Stimulated activated naive CD8-positive, alpha-beta T cell treated with anti-CD3 and anti-CD28 coated beads, Interleukin-15, amount 100 ng/mL, for 72 hours (primary cell): Measurements from ENCODE around the gene KMT2B.
A peak's percentile ranks its signal among the peaks of the same experiment; 100 is the strongest.
"Not testable (repeated sequence)": the region's sequence is repeated elsewhere in the genome, so short reads cannot be mapped to it uniquely, and the experiment has no call there.

Experiments used
- ATAC-seq: fragments of 150-1000 bp; cut with Tn5 transposase; 2 replicates; pipeline ENCODE4 v1.10.0; 2021; ENCODE audit warnings: mild to moderate bottlenecking, moderate library complexity
- DNase-seq, 2 donors: peaks; one replicate each; pipeline ENCODE4 v3.0.0; 2021 to 2022
- H3K27ac Mint-ChIP-seq, 2 donors: one replicate each; pipeline ENCODE4 v1.8.0; 2022; ENCODE audit warnings: mild to moderate bottlenecking in 2 of 2, mixed read lengths in 2 of 2, moderate library complexity in 2 of 2
- H3K27me3 Mint-ChIP-seq: one replicate; pipeline ENCODE4 v1.8.0; 2022; ENCODE audit warnings: mixed read lengths
- H3K4me1 Mint-ChIP-seq: one replicate; pipeline ENCODE4 v1.8.0; 2022; ENCODE audit warnings: mild to moderate bottlenecking, mixed read lengths
- H3K4me3 Mint-ChIP-seq, 2 donors: one replicate each; pipeline ENCODE4 v1.8.0; 2022; ENCODE audit warnings: mild to moderate bottlenecking in 2 of 2, mixed read lengths in 2 of 2, moderate library complexity in 1 of 2
- H3K9me3 Mint-ChIP-seq, 2 donors: one replicate each; pipeline ENCODE4 v1.8.0; 2022; ENCODE audit warnings: mixed read lengths in 2 of 2

The KMT2B gene

DNA sequence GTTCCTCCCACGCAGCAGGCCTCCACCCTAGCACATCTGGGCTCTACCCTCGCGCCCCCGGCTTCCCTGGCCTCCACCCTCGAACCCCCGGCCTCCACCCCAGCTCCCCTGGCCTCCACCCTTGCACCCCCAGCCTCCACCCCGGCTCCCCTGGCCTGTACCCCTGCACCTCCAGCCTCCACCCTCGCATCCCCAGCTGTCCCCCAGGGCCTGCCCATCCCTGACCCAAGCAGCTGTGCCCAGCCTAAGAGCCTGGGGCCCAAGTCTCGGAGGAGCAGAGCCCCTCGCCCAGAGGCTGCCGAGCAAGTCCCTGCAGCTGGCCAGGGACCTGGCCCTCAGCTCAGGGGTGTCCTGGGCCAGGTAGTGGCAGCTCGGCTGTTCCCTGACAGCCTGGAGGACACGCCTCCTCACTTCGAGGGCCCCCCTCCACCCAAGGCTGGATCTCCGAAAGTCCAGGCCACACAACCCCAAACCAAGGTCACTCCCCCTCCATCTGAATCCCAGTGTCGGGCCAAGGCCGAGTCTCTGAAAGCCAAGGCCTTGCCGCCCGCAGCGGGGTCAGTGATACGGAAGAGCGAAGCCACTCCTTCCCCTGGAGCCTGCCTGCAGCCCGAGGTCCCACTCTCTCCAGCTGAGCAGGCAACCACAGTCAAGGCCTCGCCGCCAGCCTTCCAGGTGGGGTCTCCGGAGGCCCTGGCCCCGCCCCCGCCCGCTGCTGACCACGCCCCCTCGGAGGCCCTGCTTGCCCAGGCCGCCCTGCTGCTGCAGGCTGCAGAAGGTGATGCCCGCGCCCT is 49.7 kb downstream of the KMT2B start:
- H3K4me3 Mint-ChIP-seq: no peak overlapping the region
- H3K27ac Mint-ChIP-seq: no peak overlapping the region
- no peaks in the 10 kb centered on the region for H3K27me3 Mint-ChIP-seq

DNA sequence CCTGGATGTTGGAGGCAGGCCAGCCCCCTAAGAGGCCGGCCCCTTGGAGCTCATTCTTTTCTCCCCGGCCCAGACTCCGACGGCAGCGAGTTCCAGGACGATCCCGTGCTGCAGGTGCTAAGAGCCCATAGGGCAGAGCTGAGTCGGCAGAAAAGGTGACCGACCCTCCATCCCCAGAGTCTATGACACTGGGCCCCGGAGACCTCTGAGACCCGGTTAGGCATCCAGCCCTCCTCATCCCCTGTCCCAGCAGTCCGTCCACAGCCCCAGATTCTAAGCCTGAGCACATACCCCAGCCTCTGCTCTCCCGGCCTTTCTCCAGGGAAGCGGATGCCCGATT is 50.2 kb downstream of the KMT2B start:
- H3K4me1 Mint-ChIP-seq: peaks cover 7% of the 10 kb centered on the region
- ATAC-seq: no peak
- H3K27me3 Mint-ChIP-seq: no peaks in the 10 kb centered on the region
- H3K9me3 Mint-ChIP-seq: no peaks in the 10 kb centered on the region
- no peak for DNase-seq
- H3K27ac Mint-ChIP-seq: no peak overlapping the region
- no peak overlapping the region for H3K4me3 Mint-ChIP-seq

More for the DNA sequence above, 49.7 kb downstream of the KMT2B start:
- Mint-ChIP-seq H3K4me1 (peaks cover 7% of the 10 kb centered on the region), H3K9me3 (no peaks in the 10 kb centered on the region)
- DNase-seq (no peak), ATAC-seq (peak; percentile 71)

DNA sequence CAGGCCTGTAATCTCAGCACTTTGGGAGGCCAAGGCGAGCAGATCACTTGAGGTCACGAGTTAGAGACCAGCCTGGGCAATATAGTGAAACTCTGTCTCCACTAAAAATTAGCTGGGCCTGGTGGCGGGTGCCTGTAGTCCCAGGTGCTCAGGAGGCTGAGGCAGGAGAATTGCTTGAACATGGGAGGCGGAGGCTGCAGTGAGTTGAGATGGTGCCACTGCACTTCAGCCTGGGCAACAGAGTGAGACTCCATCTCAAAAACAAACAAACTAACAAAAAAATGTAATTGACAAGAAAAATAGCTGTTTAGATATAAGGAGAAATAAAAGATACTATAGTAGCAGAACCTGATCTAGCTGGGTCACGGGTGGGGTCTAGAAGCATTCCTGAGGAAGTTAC is 54.6 kb downstream of the KMT2B start:
- not testable (repeated sequence) for H3K9me3 Mint-ChIP-seq, H3K27ac Mint-ChIP-seq, DNase-seq, ATAC-seq, H3K27me3 Mint-ChIP-seq, H3K4me3 Mint-ChIP-seq
- H3K4me1 Mint-ChIP-seq: peaks cover 30% of the 10 kb centered on the region

DNA sequence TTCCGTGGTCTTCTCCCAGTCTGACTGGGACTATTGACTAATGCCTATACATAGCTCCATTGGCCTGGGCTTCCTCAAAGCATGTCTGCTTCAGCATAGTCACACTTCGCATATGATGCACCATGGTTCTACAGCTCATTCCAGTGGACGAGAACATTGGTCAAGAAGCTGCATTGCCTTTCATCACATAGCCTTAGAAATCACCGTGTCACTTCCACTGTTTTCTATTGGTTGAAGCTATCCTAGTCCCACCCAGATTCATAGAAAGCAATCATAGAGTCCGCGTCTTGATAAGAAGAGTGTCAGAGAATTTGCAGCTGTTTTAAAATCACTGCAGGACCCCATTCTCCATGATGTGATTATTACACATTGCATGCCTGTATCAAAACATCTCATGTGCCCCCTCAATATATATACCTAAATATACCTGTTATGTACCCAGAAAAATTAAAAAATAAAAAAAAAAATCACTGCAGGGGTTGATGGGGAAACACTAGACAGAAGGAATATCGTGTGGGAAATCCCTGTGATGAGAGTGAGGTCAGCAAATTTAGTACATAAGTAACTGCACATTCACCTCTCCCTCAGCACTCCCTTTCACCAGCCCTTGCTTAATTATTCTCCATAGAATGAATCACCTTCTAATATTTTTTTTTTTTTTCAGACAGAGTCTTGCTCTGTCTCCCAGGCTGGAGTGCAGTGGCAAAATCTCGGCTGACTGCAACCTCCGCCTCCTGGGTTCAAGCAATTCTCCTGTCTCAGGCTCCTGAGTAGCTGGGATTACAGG is 55.4 kb downstream of the KMT2B start:
- H3K4me3 Mint-ChIP-seq: no peak overlapping the region
- no peaks in the 10 kb centered on the region for H3K27me3 Mint-ChIP-seq
- DNase-seq: no peak
- no peak overlapping the region for H3K27ac Mint-ChIP-seq
- H3K9me3 Mint-ChIP-seq: no peaks in the 10 kb centered on the region
- no peak for ATAC-seq
- peaks cover 26% of the 10 kb centered on the region for H3K4me1 Mint-ChIP-seq

DNA sequence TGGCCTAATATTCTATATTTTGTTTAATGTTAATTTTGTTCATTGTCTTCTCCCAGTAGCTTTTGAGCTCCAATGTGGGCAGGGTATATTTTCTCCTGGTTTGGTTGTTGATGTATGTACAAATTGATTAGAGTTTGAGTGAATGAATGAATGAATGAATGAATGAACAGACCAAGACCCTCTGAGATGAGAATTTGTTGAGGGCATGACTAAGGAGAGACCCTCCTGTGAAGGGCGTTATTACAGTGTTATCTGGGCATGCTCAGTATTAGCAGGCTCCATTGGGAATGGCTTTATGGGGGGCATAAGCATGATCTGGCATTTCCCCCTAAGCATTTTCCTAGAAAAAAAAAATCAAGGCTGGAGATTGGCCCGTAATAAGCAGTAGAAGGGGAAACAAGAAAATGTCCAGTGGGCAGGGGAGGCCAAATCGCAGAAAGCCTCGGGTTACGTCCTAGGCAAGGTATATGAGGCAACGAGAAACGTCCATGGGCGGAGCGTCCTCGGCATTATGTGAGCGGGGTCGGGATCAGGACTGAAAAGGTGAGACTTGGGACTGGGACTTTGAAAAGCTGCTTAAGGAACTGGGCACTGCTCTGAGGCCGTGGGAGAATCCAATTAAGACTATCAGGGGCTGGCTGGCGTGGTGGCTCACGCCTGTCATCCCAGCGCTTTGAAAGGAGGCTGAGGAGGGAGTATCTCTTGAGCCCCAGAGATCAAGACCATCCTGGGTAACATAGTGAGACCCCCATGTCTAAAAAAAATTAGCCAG is 56.7 kb downstream of the KMT2B start:
- H3K27me3 Mint-ChIP-seq: no peaks in the 10 kb centered on the region
- H3K4me1 Mint-ChIP-seq: peaks cover 23% of the 10 kb centered on the region
- no peak for ATAC-seq
- peak overlapping the region; percentile 85 for H3K4me3 Mint-ChIP-seq
- H3K9me3 Mint-ChIP-seq: no peaks in the 10 kb centered on the region
- H3K27ac Mint-ChIP-seq: no peak overlapping the region
- no peak for DNase-seq

DNA sequence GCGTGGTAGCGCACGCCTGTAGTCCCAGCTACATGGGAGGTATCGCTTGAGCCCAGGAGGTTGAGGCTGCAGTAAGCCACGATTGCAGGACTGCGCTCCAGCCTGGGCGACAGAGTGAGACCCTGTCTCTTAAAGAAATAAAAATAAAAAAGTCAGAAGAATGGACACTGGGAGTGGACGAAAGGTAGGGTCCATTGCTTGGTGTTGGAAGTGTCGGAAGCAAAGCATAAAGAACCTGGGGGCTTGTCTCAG is 57.2 kb downstream of the KMT2B start:
- Mint-ChIP-seq H3K4me3 (peak overlapping the region; percentile 85), H3K4me1 (peaks cover 23% of the 10 kb centered on the region), H3K27ac (no peak overlapping the region), H3K27me3 (no peaks in the 10 kb centered on the region), H3K9me3 (no peaks in the 10 kb centered on the region)
- DNase-seq (no peak), ATAC-seq (peak; percentile 7)

DNA sequence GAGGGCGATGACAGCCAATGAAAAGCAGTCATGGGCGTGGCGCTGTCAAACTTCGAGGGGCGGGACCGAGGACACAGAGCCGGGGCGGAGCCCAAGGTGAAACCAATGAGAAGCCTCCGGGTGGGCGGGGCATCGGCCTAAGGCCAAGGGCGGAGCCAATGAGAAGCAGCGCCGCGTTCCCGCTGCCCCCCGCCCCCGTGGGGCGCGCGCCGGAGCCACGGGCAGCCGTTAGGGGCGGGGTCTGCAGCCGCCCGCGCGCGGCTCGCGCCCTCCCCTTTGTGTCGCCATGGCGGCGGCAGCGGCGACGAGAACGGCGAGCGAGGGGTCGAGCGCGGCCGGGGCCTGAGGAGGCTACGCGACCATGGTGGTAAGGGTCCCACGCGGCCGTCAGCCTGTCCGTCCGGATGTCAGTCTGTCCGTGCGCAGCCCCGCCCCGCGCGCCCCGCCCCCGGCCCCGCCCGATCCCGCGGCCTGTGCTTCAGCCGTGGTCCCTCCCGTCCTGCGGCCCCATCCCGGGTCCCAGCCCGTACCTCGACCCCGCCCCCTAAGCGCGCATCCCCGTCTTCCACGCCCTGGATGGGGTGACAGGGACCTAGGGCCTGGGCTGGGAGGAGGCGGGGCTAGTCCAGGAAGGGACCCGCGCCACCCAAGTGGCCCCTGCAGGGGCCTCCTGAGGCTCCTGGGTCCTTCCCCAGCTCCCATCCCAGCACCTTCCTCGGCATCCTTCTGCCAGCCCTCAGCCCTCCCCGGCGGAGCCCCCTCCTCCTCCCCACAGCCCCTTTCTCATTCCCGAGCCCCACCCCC is 57.7 kb downstream of the KMT2B start, which contains the start of gene ARHGAP33:
TSS of gene ARHGAP33 (plus strand) at position 267 of the 804 bp plus-strand sequence. CDS start at position 362, 95 bp downstream.
- peak within 1 kb of the TSS; percentile 85 for H3K4me3 Mint-ChIP-seq
- H3K4me1 Mint-ChIP-seq: peaks cover 23% of the 10 kb centered on the region
- H3K9me3 Mint-ChIP-seq: no peaks in the 10 kb centered on the region
- ATAC-seq (peak; percentile 96), DNase-seq (peak; percentile 98 to 99)
- peak within 1 kb of the TSS; percentile 19 to 78 for H3K27ac Mint-ChIP-seq
- H3K27me3 Mint-ChIP-seq: no peaks in the 10 kb centered on the region

DNA sequence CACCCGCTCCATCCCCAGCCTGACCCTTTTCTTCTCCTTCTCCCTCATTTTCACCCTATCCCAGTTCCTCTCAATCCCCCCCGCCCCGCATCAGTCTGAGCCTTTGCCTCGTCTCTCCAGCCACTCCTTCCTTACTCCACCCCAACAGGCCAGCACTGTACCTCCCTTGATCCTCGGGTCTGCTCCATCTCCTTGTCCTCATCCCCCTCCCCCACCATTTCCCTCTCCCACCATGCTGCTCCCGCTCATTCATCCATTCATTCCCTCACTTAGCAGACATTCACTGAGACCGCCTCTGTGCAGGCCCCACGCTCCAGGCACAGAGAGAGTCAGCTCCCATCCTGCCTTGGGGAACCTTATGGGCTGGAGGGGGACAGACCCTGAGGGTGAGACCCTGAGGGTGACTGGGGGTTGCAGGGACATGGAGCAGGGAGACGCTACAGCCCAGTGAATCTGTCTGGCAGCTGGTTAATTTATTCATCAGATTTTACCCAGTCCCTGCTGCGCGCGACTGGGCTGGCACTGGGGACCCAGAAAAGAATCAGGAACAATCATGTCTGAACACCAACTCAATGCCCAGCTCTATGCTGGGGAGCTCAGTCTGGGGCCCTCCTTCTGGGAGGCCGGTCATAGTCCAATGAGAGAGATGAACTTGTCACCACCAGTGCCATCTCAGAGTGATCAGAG is 58.4 kb downstream of the KMT2B start:
- ATAC-seq (no peak), DNase-seq (no peak)
- Mint-ChIP-seq H3K9me3 (no peaks in the 10 kb centered on the region), H3K27ac (peak overlapping the region; percentile 19 to 78), H3K4me3 (peak overlapping the region; percentile 85), H3K27me3 (no peaks in the 10 kb centered on the region), H3K4me1 (peaks cover 23% of the 10 kb centered on the region)

DNA sequence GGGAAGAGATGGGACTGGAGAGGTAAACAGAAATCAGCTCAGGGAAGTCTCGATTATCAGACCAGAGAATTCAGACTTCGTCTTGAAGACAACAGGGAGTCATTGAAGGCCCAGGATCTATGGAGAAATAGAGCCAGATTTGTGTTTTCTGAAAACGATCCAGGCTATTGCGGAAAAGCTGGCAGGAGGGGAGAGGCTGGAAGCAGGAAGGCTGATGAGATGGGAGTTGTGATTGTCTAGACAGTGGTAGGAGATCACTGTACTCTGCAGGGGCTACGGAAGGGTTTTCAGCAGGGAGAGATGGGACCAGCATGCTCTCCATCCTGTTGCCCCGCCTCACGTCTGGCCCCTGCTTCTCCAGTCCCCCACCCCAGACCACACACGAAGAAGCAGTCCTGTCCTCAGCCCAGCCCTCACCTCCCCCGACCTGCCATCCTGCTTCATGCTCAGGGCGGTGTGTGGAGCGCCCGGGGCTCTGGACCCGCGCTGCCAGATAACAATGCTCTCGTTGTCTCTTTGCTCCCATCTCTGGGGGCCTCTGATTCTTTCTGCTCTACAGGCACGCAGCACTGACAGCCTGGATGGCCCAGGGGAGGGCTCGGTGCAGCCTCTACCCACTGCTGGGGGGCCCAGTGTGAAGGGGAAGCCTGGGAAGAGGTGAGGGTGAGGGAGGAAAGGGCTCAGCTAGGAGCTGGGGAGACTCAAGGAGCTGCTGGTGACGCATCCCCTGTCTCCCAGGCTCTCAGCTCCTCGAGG is 59.5 kb downstream of the KMT2B start:
- peak overlapping the region in 1 of 2 donors; percentile 36 for H3K27ac Mint-ChIP-seq
- H3K4me3 Mint-ChIP-seq: peak overlapping the region in 1 of 2 donors; percentile 18
- ATAC-seq (no peak), DNase-seq (no peak)
- no peaks in the 10 kb centered on the region for H3K27me3 Mint-ChIP-seq
- no peaks in the 10 kb centered on the region for H3K9me3 Mint-ChIP-seq
- H3K4me1 Mint-ChIP-seq: peaks cover 23% of the 10 kb centered on the region

DNA sequence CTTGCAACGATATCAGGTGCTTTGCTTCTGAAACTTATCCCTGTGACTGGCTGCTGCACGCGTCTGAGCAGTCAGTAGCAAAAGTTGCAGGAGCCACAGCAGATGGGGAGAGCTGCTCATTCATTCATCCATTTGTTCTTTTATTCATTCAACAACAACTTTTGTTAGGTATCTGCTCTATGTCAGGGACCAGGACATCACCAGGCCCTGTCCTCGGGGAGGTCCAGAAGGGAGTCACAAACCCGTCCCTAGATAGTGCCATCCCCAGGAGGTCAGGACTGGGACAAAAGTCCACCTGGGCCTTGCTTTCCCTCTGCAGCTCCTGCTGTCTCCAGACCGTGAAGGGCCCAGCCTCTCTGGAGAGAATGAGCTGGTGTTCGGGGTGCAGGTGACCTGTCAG is 60.2 kb downstream of the KMT2B start:
- Mint-ChIP-seq H3K4me3 (no peak overlapping the region), H3K9me3 (no peaks in the 10 kb centered on the region), H3K27me3 (no peaks in the 10 kb centered on the region), H3K4me1 (peaks cover 23% of the 10 kb centered on the region), H3K27ac (no peak overlapping the region)
- ATAC-seq (no peak), DNase-seq (no peak)

DNA sequence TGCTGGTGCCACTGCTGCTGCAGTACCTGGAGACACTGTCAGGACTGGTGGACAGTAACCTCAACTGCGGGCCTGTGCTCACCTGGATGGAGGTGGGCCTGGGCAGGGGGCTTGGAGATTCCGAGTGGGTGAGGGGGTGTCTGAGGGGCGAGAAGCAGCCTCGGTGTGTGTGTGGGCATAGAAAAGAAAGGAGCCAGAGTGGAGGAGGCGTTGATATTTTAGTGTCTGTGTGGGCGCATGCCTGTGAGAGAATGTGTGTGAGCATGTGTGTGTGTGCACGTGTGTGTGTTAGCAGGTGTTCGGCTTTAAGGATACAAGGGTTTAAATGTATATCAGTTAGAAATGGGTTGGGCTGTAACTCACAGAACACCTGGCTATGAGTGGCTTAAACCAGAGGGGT is 61.2 kb downstream of the KMT2B start:
- no peak overlapping the region for H3K27ac Mint-ChIP-seq
- no peaks in the 10 kb centered on the region for H3K9me3 Mint-ChIP-seq
- no peaks in the 10 kb centered on the region for H3K27me3 Mint-ChIP-seq
- no peak for ATAC-seq
- no peak for DNase-seq
- H3K4me1 Mint-ChIP-seq: peaks cover 23% of the 10 kb centered on the region
- H3K4me3 Mint-ChIP-seq: no peak overlapping the region

DNA sequence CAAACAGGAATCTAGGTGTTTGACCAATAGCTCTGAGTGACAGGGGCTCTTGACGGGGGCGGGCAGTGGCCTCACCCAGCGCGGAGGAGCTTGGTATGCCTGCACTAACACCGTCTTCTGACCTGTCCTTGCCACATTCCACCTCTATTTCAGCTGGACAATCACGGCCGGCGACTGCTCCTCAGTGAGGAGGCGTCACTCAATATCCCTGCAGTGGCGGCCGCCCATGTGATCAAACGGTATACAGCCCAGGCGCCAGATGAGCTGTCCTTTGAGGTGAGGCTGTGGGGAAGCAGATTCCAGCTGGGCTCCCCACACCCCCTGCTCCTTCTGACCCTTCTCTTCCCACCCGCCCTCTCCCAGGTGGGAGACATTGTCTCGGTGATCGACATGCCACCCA is 62.3 kb downstream of the KMT2B start:
- no peak for DNase-seq
- Mint-ChIP-seq H3K4me3 (no peak overlapping the region), H3K27ac (no peak overlapping the region), H3K4me1 (peaks cover 14% of the 10 kb centered on the region), H3K27me3 (no peaks in the 10 kb centered on the region), H3K9me3 (no peaks in the 10 kb centered on the region)
- ATAC-seq: no peak

DNA sequence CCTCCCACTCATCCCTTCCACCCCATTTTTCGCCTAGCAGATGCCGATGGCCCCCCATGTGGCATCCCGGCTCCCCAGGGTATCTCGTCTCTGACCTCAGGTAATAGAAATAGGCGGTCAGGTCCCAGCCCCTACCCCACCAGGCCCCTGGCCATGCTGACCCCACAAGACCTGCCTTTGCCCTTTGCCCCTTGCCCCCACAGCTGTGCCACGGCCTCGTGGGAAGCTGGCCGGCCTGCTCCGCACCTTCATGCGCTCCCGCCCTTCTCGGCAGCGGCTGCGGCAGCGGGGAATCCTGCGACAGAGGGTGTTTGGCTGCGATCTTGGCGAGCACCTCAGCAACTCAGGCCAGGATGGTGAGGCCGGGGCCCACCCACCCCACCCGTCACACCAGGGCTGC is 62.9 kb downstream of the KMT2B start:
- Mint-ChIP-seq H3K4me3 (no peak overlapping the region), H3K4me1 (peaks cover 12% of the 10 kb centered on the region), H3K9me3 (no peaks in the 10 kb centered on the region), H3K27me3 (no peaks in the 10 kb centered on the region), H3K27ac (no peak overlapping the region)
- no peak for ATAC-seq
- DNase-seq: no peak

DNA sequence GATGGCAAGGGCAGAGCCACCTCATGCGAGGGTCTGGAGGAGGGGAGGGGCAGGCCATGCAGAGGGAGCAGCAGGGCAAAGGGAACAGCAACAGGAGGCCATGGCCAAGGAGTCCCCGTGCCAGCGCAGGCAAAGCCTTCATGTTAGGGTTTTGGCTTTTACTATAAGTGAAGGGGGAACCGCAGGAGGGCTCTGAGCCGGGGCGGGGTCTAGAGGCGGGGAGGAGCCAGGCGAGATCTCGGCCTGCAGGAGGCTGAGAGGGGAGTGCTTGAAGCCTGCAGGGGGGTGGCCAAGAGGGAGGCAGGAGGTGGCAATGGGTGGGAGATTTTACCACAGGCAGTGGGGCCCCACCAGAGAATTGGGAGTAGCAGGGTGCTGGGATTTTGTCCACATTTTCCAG is 63.8 kb downstream of the KMT2B start:
- Mint-ChIP-seq H3K4me1 (peaks cover 3% of the 10 kb centered on the region), H3K9me3 (no peaks in the 10 kb centered on the region), H3K27me3 (no peaks in the 10 kb centered on the region), H3K27ac (no peak overlapping the region), H3K4me3 (no peak overlapping the region)
- DNase-seq (no peak), ATAC-seq (no peak)
